ENCODE data around the gene DAB2IP. TPM values are rescaled to one million over a fixed set of nuclear protein-coding genes. Genes with fewer than 3 reads are reported as not detected.

Gene DAB2IP
- total and polyA plus RNA-seq, 5 donors: 25.5 to 55.0 (median 42.1) TPM

DNA sequence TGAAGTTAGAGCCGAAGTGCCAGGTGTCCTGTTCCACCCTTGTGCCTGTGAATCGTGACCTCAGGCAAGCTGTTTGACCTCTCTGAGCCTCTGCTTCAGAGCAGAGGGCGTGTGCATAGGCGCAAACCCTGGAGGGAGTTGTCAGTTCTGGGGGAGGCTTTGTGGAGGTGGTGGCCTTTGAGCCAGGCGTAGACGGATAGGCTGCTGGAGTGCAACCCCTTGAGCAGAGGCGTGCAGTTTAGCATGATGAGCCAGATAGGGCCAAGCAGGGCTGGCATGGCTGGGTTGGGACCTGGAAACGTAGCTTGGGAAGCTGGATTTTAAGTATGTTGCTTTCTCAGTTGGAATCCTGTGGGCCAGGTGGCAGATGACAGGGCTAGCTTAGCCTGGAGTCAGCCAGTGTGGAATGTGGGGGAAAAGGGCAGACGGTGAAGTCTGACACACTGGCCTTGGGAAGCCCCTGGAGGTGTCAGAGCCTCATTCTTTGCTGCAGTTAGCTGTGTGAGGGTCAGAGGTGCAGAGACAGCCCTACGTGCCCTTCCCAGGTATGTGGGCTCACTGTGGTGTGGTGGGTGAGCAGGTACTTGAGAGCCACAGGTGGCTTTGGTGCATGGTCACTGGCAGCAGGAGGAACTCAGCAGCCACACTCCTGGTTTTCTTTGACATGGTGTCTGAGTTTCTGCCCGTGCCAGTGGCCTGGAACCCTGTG lies 93.4 kb downstream of the DAB2IP start:
- intact Hi-C loops (cut with DNase I): loop anchor here in 3 of 4 donors (5.0 to 10.0 kb wide), 3 partner anchors 110 to 250 kb away; no protein-coding TSS in a partner anchor
- H3K4me1 ChIP-seq (ENCODE audit: control insufficient read depth, insufficient read depth, low read length): peaks cover 52% of the 10 kb centered on the region
- H3K27ac ChIP-seq (ENCODE audit: low read length): peak overlapping the region; percentile 100
- DNase-seq: peak in 1 of 3 donors; percentile 51
- H3K4me3 ChIP-seq (ENCODE audit: low read length): no peak overlapping the region
- H3K27me3 ChIP-seq (ENCODE audit: control insufficient read depth, insufficient read depth): no peaks in the 10 kb centered on the region
- WGBS: 43% methylated on average over 11 of the region's 11 CpGs
- no peak for ATAC-seq
- no peaks in the 10 kb centered on the region for H3K9me3 ChIP-seq (ENCODE audit: control insufficient read depth, low read length)

DNA sequence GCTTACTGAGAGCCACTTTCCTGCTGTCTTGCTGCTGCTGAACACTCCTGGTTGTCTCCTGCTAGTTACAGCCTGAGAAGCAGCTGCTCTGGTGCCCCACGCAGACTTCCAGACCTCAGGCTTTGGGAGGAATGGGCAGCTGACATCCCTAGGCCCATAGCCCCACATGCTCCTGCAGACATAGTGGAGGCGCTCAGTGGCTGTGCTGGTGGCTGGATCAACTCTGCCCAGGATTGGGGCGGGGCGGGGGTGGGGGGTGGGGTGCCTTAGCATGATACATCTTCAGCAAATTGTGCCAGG lies 93.9 kb downstream of the DAB2IP start:
- DNase-seq (peak in 1 of 3 donors; percentile 33), ATAC-seq (no peak)
- H3K9me3 ChIP-seq (ENCODE audit: control insufficient read depth, low read length): no peaks in the 10 kb centered on the region
- H3K27ac ChIP-seq (ENCODE audit: low read length): no peak overlapping the region
- intact Hi-C loops (cut with DNase I): loop anchor here in 3 of 4 donors (5.0 to 10.0 kb wide), 3 partner anchors 109 to 249 kb away; no protein-coding TSS in a partner anchor
- no peak overlapping the region for H3K4me3 ChIP-seq (ENCODE audit: low read length)
- no peaks in the 10 kb centered on the region for H3K27me3 ChIP-seq (ENCODE audit: control insufficient read depth, insufficient read depth)
- peaks cover 53% of the 10 kb centered on the region for H3K4me1 ChIP-seq (ENCODE audit: control insufficient read depth, insufficient read depth, low read length)
- WGBS: 96% methylated on average over 4 of the region's 4 CpGs

- H3K27me3 ChIP-seq (ENCODE audit: control insufficient read depth, insufficient read depth): no peaks in the 10 kb centered on the region
- H3K27ac ChIP-seq (ENCODE audit: low read length): no peak overlapping the region
- intact Hi-C loops (cut with DNase I): loop anchor here in 3 of 4 donors (5.0 to 10.0 kb wide), 3 partner anchors 108 to 248 kb away; no protein-coding TSS in a partner anchor
- no peaks in the 10 kb centered on the region for H3K9me3 ChIP-seq (ENCODE audit: control insufficient read depth, low read length)
- no peak overlapping the region for H3K4me3 ChIP-seq (ENCODE audit: low read length)
- no peak for ATAC-seq
- WGBS: 82% methylated on average over 5 of the region's 5 CpGs
- H3K4me1 ChIP-seq (ENCODE audit: control insufficient read depth, insufficient read depth, low read length): peaks cover 58% of the 10 kb centered on the region
- peak in 1 of 3 donors; percentile 68 for DNase-seq
Observed at GRCh38 chr9:121746411-121746810, 95.0 kb downstream of the DAB2IP start.

GRCh38 chr9:121746866-121747265 lies 95.4 kb downstream of the DAB2IP start:
- intact Hi-C loops (cut with DNase I): loop anchor here in 3 of 4 donors (5.0 to 10.0 kb wide), 3 partner anchors 108 to 248 kb away; no protein-coding TSS in a partner anchor
- 24% methylated on average over 1 of the region's 1 CpG for WGBS
- no peak overlapping the region for H3K4me3 ChIP-seq (ENCODE audit: low read length)
- no peaks in the 10 kb centered on the region for H3K9me3 ChIP-seq (ENCODE audit: control insufficient read depth, low read length)
- DNase-seq: peak in 1 of 3 donors; percentile 32
- H3K27ac ChIP-seq (ENCODE audit: low read length): peak overlapping the region; percentile 0
- no peaks in the 10 kb centered on the region for H3K27me3 ChIP-seq (ENCODE audit: control insufficient read depth, insufficient read depth)
- no peak for ATAC-seq
- H3K4me1 ChIP-seq (ENCODE audit: control insufficient read depth, insufficient read depth, low read length): peaks cover 62% of the 10 kb centered on the region

GRCh38 chr9:121748074-121748473 lies 96.6 kb downstream of the DAB2IP start:
- intact Hi-C loops (cut with DNase I): loop anchor here in 3 of 4 donors (5.0 to 10.0 kb wide), 3 partner anchors 107 to 247 kb away; no protein-coding TSS in a partner anchor

GRCh38 chr9:121748727-121749423 lies 97.4 kb downstream of the DAB2IP start:
- H3K4me1 ChIP-seq (ENCODE audit: control insufficient read depth, insufficient read depth, low read length): peaks cover 62% of the 10 kb centered on the region
- H3K9me3 ChIP-seq (ENCODE audit: control insufficient read depth, low read length): no peaks in the 10 kb centered on the region
- 35% methylated on average over 11 of the region's 11 CpGs for WGBS
- no peak overlapping the region for H3K4me3 ChIP-seq (ENCODE audit: low read length)
- DNase-seq (peak; percentile 78 to 90 (median 87)), ATAC-seq (peak; percentile 48 to 51)
- peak overlapping the region; percentile 76 for H3K27ac ChIP-seq (ENCODE audit: low read length)
- intact Hi-C loops (cut with DNase I): loop anchor here in 3 of 4 donors (5.0 to 10.0 kb wide), 3 partner anchors 106 to 246 kb away; no protein-coding TSS in a partner anchor
- no peaks in the 10 kb centered on the region for H3K27me3 ChIP-seq (ENCODE audit: control insufficient read depth, insufficient read depth)

More at GRCh38 chr9:121748074-121748473, 96.6 kb downstream of the DAB2IP start:
- ATAC-seq (no peak), DNase-seq (peak in 1 of 3 donors; percentile 55)
- H3K9me3 ChIP-seq (ENCODE audit: control insufficient read depth, low read length): no peaks in the 10 kb centered on the region
- no peaks in the 10 kb centered on the region for H3K27me3 ChIP-seq (ENCODE audit: control insufficient read depth, insufficient read depth)
- no peak overlapping the region for H3K4me3 ChIP-seq (ENCODE audit: low read length)
- H3K27ac ChIP-seq (ENCODE audit: low read length): peak overlapping the region; percentile 76
- WGBS: 34% methylated on average over 6 of the region's 6 CpGs
- peaks cover 61% of the 10 kb centered on the region for H3K4me1 ChIP-seq (ENCODE audit: control insufficient read depth, insufficient read depth, low read length)

DNA sequence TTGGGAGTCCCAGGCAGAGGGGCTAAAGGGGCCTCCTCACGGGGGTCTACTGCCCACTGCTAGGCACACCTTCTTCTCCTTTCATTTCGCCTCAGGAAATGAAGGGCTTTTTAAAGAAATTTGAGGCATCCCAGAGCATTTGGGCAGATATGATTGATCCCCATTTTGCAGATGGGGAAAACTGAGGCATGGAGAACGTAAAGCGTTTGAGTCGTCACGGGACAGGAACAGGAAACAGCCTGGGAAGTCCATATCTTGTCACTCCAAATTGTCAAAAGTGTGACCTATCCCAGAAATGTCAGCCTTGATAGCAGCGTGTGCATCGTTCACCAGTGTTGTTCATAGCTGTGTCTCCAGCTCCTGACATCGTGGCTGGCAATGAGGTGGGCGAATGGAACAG lies 98.2 kb downstream of the DAB2IP start:
- intact Hi-C loops (cut with DNase I): loop anchor here in 3 of 4 donors (5.0 to 10.0 kb wide), 4 partner anchors 105 to 245 kb away; no protein-coding TSS in a partner anchor
- Histone ChIP-seq H3K27ac (ENCODE audit: low read length) (peak overlapping the region; percentile 76), H3K4me1 (ENCODE audit: control insufficient read depth, insufficient read depth, low read length) (peaks cover 63% of the 10 kb centered on the region), H3K27me3 (ENCODE audit: control insufficient read depth, insufficient read depth) (no peaks in the 10 kb centered on the region), H3K9me3 (ENCODE audit: control insufficient read depth, low read length) (no peaks in the 10 kb centered on the region), H3K4me3 (ENCODE audit: low read length) (no peak overlapping the region)
- no peak for ATAC-seq
- no peak for DNase-seq
- WGBS: 84% methylated on average over 10 of the region's 10 CpGs

- H3K9me3 ChIP-seq (ENCODE audit: control insufficient read depth, low read length): no peaks in the 10 kb centered on the region
- no peak overlapping the region for H3K4me3 ChIP-seq (ENCODE audit: low read length)
- intact Hi-C loops (cut with DNase I): loop anchor here in 1 of 4 donors (10.0 kb wide), 1 partner anchor 115 kb away; no protein-coding TSS in a partner anchor
- DNase-seq (peak in 1 of 3 donors; percentile 42), ATAC-seq (no peak)
- no peaks in the 10 kb centered on the region for H3K27me3 ChIP-seq (ENCODE audit: control insufficient read depth, insufficient read depth)
- H3K27ac ChIP-seq (ENCODE audit: low read length): no peak overlapping the region
- WGBS: 83% methylated on average over 11 of the region's 11 CpGs
- peaks cover 56% of the 10 kb centered on the region for H3K4me1 ChIP-seq (ENCODE audit: control insufficient read depth, insufficient read depth, low read length)
Observed at GRCh38 chr9:121750259-121750714, 98.9 kb downstream of the DAB2IP start.

DNA sequence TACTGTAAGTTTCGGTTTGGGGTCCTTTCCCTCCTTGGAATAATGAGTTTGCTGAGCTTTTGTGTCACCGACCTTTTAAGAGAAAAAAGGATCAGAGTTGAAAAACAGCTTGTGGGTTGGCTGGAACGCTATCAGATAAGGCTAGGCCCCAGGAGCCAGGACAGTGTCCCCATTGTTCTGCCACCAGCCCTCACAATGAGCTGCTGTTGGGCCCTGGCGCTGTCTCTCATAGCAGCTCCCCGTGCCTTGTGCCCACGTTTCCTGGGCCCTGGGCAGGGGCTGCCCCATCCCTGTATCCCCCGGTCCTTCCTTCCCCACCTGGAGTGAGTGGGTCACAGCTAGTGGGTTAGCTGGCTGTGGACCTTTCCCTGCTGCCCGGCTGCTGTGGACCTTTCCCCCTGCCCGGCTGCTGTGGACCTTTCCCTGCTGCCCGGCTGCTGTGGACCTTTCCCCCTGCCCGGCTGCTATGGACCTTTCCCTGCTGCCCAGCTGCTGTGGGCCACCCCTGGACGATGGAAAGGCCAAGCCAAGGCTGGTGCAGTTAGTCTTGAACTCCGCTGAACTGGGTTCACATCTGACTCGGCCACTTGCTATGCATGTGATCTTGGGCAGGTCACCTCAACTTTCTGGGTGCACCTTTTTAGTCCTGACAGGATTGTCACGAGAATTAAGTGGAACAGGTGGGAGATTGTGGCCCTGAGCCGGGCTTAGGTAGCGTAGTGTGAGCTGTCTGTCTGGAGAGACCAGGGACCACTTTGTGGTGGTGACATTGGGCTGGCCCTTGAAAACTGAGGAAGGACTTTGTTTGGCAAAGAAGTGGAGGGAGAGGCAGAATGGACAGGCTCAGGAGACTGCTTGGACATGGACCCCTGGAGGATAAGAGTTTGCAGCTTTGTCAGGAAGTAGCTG lies 99.5 kb downstream of the DAB2IP start:
- DNase-seq: peak in 1 of 3 donors; percentile 58
- no peak overlapping the region for H3K4me3 ChIP-seq (ENCODE audit: low read length)
- H3K27ac ChIP-seq (ENCODE audit: low read length): no peak overlapping the region
- intact Hi-C loops (cut with DNase I): loop anchor here in 1 of 4 donors (10.0 kb wide), 1 partner anchor 114 kb away; no protein-coding TSS in a partner anchor
- peaks cover 55% of the 10 kb centered on the region for H3K4me1 ChIP-seq (ENCODE audit: control insufficient read depth, insufficient read depth, low read length)
- no peaks in the 10 kb centered on the region for H3K9me3 ChIP-seq (ENCODE audit: control insufficient read depth, low read length)
- no peaks in the 10 kb centered on the region for H3K27me3 ChIP-seq (ENCODE audit: control insufficient read depth, insufficient read depth)
- 67% methylated on average over 17 of the region's 17 CpGs for WGBS
- peak in 1 of 2 donors; percentile 16 for ATAC-seq

All from right cardiac atrium (tissue), 5 donors.